NT2/D1 (cell line): ENCODE results near the gene GALNT14.

Source experiments
- DNase-seq: peaks from one replicate; pipeline ENCODE4 v3.0.0-alpha.2; 2011; ENCODE audit warnings: low read depth, low spot score
- H3K27me3 ChIP-seq: 2 replicates; pipeline ENCODE4 v1.6.0; 2011; ENCODE audit warnings: mild to moderate bottlenecking; ENCODE audit not compliant: insufficient read length, insufficient read depth
- H3K36me3 ChIP-seq: 2 replicates; pipeline ENCODE4 v1.6.1; 2011; ENCODE audit warnings: mild to moderate bottlenecking, low read length, mixed read lengths; ENCODE audit not compliant: insufficient read depth, insufficient read length
- H3K4me1 ChIP-seq: 2 replicates; pipeline ENCODE4 v1.5.1; 2011; ENCODE audit not compliant: insufficient read depth, insufficient read length
- H3K4me3 ChIP-seq: 2 replicates; pipeline ENCODE4 v1.5.1; 2011; ENCODE audit warnings: low read depth; ENCODE audit not compliant: insufficient read length
- H3K9ac ChIP-seq: 2 replicates; pipeline ENCODE4 v1.6.0; 2011; ENCODE audit warnings: low read depth; ENCODE audit not compliant: insufficient read length
- H3K9me3 ChIP-seq: 2 replicates; pipeline ENCODE4 v1.5.1; 2011; ENCODE audit warnings: mild to moderate bottlenecking, low read length; ENCODE audit not compliant: insufficient read depth
- SUZ12 ChIP-seq: IDR thresholded peaks from 2 replicates; pipeline ENCODE4 v1.6.1; 2011; ENCODE audit not compliant: insufficient read length, insufficient read depth; ENCODE audit errors: extremely low read depth
- YY1 ChIP-seq: IDR thresholded peaks from 2 replicates; pipeline ENCODE4 v1.6.1; 2011; ENCODE audit not compliant: insufficient read length, insufficient read depth
- ZNF274 ChIP-seq: IDR thresholded peaks from 2 replicates; pipeline ENCODE4 v1.6.1; 2011; ENCODE audit warnings: mild to moderate bottlenecking, low read depth, low read length

The GALNT14 gene

GRCh38 chr2:31054842-31055388 lies 83.3 kb downstream of the GALNT14 start:
- Histone ChIP-seq H3K4me1 (no peaks in the 10 kb centered on the region), H3K9me3 (no peaks in the 10 kb centered on the region), H3K9ac (no peak overlapping the region), H3K36me3 (no peaks in the 10 kb centered on the region), H3K27me3 (no peaks in the 10 kb centered on the region), H3K4me3 (no peak overlapping the region)
- DNase-seq = no peak
- TF ChIP-seq ZNF274 = no peak
- TF ChIP-seq SUZ12 = no peak
- no peak for TF ChIP-seq YY1

- no peaks in the 10 kb centered on the region for H3K4me1 ChIP-seq
- H3K9me3 ChIP-seq = no peaks in the 10 kb centered on the region
- H3K4me3 ChIP-seq = no peak overlapping the region
- H3K9ac ChIP-seq = no peak overlapping the region
- no peak for DNase-seq
- TF ChIP-seq YY1 (no peak), SUZ12 (no peak), ZNF274 (no peak)
- no peaks in the 10 kb centered on the region for H3K27me3 ChIP-seq
- no peaks in the 10 kb centered on the region for H3K36me3 ChIP-seq
Observed at GRCh38 chr2:31053929-31054782, 84.1 kb downstream of the GALNT14 start.

- no peaks in the 10 kb centered on the region for H3K27me3 ChIP-seq
- H3K4me1 ChIP-seq = no peaks in the 10 kb centered on the region
- no peaks in the 10 kb centered on the region for H3K36me3 ChIP-seq
- H3K4me3 ChIP-seq = no peak overlapping the region
- H3K9me3 ChIP-seq = no peaks in the 10 kb centered on the region
- TF ChIP-seq YY1 (no peak), SUZ12 (no peak), ZNF274 (no peak)
- no peak for DNase-seq
- H3K9ac ChIP-seq = no peak overlapping the region
Observed at GRCh38 chr2:31052284-31052683, 86.0 kb downstream of the GALNT14 start.

- Histone ChIP-seq H3K4me3 (no peak overlapping the region), H3K36me3 (no peaks in the 10 kb centered on the region), H3K9ac (no peak overlapping the region), H3K27me3 (no peaks in the 10 kb centered on the region), H3K9me3 (no peaks in the 10 kb centered on the region), H3K4me1 (no peaks in the 10 kb centered on the region)
- no peak for DNase-seq
- TF ChIP-seq YY1 (no peak), SUZ12 (no peak), ZNF274 (no peak)
Observed at GRCh38 chr2:31051258-31052140, 86.7 kb downstream of the GALNT14 start.

- TF ChIP-seq YY1 (no peak), ZNF274 (no peak), SUZ12 (no peak)
- no peak for DNase-seq
- no peak overlapping the region for H3K4me3 ChIP-seq
Observed at GRCh38 chr2:31049916-31050588, 88.2 kb downstream of the GALNT14 start.

GRCh38 chr2:31049264-31049663 lies 89.0 kb downstream of the GALNT14 start:
- no peak for DNase-seq
- TF ChIP-seq YY1 (no peak), SUZ12 (no peak), ZNF274 (no peak)
- Histone ChIP-seq H3K4me1 (no peaks in the 10 kb centered on the region), H3K9me3 (no peaks in the 10 kb centered on the region), H3K4me3 (no peak overlapping the region), H3K9ac (no peak overlapping the region), H3K27me3 (no peaks in the 10 kb centered on the region), H3K36me3 (no peaks in the 10 kb centered on the region)

More at GRCh38 chr2:31049916-31050588, 88.2 kb downstream of the GALNT14 start:
- H3K4me1 ChIP-seq = no peaks in the 10 kb centered on the region
- no peak overlapping the region for H3K9ac ChIP-seq
- H3K27me3 ChIP-seq = no peaks in the 10 kb centered on the region
- H3K9me3 ChIP-seq = no peaks in the 10 kb centered on the region
- H3K36me3 ChIP-seq = no peaks in the 10 kb centered on the region
